Measurements from ENCODE around the gene RERE.

DNA sequence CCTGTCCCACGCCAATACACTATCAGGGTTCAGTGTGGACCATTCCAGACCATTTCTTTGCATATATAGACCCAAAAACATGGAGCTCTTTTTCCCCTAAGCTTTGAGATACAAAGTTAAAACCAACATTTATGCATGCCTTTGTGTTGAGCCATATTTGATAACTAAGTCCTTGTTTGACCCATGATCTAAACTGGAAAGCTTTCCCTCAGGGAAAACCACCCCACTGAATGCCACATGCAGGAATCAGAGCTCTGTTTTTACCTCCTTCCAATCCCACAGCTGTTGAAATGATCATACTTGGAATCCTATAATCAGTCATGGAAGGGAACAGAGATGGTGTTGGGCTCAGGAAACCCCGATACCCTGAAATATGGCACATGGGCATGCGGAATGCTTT is 514.3 kb downstream of the RERE start:
- TF ChIP-seq, protein P1, sequence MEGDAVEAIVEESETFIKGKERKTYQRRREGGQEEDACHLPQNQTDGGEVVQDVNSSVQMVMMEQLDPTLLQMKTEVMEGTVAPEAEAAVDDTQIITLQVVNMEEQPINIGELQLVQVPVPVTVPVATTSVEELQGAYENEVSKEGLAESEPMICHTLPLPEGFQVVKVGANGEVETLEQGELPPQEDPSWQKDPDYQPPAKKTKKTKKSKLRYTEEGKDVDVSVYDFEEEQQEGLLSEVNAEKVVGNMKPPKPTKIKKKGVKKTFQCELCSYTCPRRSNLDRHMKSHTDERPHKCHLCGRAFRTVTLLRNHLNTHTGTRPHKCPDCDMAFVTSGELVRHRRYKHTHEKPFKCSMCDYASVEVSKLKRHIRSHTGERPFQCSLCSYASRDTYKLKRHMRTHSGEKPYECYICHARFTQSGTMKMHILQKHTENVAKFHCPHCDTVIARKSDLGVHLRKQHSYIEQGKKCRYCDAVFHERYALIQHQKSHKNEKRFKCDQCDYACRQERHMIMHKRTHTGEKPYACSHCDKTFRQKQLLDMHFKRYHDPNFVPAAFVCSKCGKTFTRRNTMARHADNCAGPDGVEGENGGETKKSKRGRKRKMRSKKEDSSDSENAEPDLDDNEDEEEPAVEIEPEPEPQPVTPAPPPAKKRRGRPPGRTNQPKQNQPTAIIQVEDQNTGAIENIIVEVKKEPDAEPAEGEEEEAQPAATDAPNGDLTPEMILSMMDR (IDR thresholded peaks at IDR 0.05; ENCODE audit: extremely low read depth in 1 of 2, insufficient read depth in 1 of 2, low read depth in 1 of 2, low read length in 2 of 2): no peak
- TF ChIP-seq MYC (IDR thresholded peaks at IDR 0.05; ENCODE audit: low read depth, low read length) (no peak), POLR2AphosphoS5 (IDR thresholded peaks at IDR 0.05; ENCODE audit: insufficient read depth, low read depth, low read length) (no peak)
